Testis (tissue), 3 donors: ENCODE data around the gene THOC6. TPM values are rescaled to one million over a fixed set of nuclear protein-coding genes. Genes with fewer than 3 reads are reported as not detected.
"Not testable (repeated sequence)": the region's sequence is repeated elsewhere in the genome, so short reads cannot be mapped to it uniquely, and the experiment has no call there.

ENCODE experiments used
- DNase-seq: peaks from one replicate; pipeline ENCODE4 v3.0.0-alpha.2; 2019
- H3K27ac ChIP-seq, 2 donors: fragments of 200-600 bp; sonication (generic); one replicate each; pipeline ENCODE4 v1.5.1; 2019
- H3K27me3 ChIP-seq: fragments of 200-600 bp; sonication (generic); one replicate; pipeline ENCODE4 v1.5.1; 2019
- H3K36me3 ChIP-seq: fragments of 200-600 bp; sonication (generic); one replicate; pipeline ENCODE4 v1.5.1; 2017; ENCODE audit warnings: low read depth; ENCODE audit errors: missing control alignments
- H3K4me1 ChIP-seq: fragments of 200-600 bp; sonication (generic); one replicate; pipeline ENCODE4 v1.5.1; 2019
- H3K4me3 ChIP-seq, 2 donors: fragments of 200-600 bp; sonication (generic); one replicate each; pipeline ENCODE4 v1.5.1; 2017 to 2019
- H3K9me3 ChIP-seq: fragments of 200-600 bp; sonication (generic); one replicate; pipeline ENCODE4 v1.5.1; 2017
- POLR2A ChIP-seq: fragments of 450-650 bp; IDR thresholded peaks from one replicate; pipeline ENCODE4 v1.6.1; 2017; ENCODE audit warnings: antibody characterized with exemption, mild to moderate bottlenecking, moderate library complexity
- WGBS, 2 donors: methylation state at CpG; one replicate each; pipeline ENCODE4 v1.1.5; 2018; 5-methylcytosine and 5-hydroxymethylcytosine counted together
- intact Hi-C: fragments of 100-400 bp; cut with DNase I; formaldehyde crosslinking; loops from one replicate; pipeline ENCODE4 v1.15.1; 2023; ENCODE audit warnings: low total_unique reads
- polyA plus RNA-seq: library from polyadenylated mRNA; stranded (reverse); fragments of 350-450 nt; fragmentation: Illumina TruSeq; extraction: RNeasy Lipid Tissue Mini Kit (QIAGEN cat#74804); gene quantifications from one replicate; pipeline ENCODE4 v1.2.3, GENCODE V29; 2014; ENCODE audit warnings: low read depth, low replicate concordance; ENCODE audit not compliant: insufficient read depth
- total RNA-seq, 2 donors: library from RNA; depleted of rRNA; stranded (reverse); fragments of >200 nt; gene quantifications; one replicate each; pipeline ENCODE4 v1.2.3, GENCODE V29; 2016
- TF ChIP-seq, protein P1 (sequence below), 3 experiments: fragments of 450-650 bp in 2 of 3; fragments of 200-600 bp in 1 of 3; sonication (generic) in 1 of 3; IDR thresholded peaks; one replicate each; pipeline ENCODE4 v1.5.1; 2016 to 2019; ENCODE audit warnings: antibody characterized with exemption in 3 of 3, mild to moderate bottlenecking in 2 of 3, moderate library complexity in 1 of 3

THOC6 gene
- total and polyA plus RNA-seq, 3 donors from 2014 or later, result 17.3 to 27.3 (median 19.6) TPM

DNA sequence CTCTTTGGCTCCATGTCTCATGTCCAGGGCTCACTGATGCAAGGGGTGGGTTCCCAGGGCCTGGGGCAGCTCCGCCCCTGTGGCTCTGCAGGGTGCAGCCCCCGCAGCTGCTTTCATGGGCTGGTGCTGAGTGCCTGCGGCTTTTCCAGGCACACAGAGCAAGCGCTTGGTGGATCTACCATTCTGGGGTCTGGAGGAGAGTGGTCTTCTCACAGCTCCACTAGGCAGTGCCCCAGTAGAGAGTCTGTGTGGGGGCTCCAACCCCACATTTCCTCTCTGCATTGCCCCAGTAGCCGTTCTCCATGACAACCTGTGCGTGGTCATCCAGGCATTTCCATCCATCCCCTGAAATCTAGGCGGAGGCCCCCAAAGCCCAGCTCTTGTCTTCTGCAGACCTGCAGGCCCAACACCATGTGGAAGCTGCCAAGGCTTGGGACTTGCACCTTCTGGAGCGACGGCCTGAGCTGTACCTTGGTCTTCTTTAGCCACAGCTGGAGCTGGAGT, 46.8 kb downstream of the THOC6 start:
- no peak overlapping the region for H3K27ac ChIP-seq
- H3K36me3 ChIP-seq, result no peaks in the 10 kb centered on the region
- H3K4me3 ChIP-seq, result no peak overlapping the region
- no peaks in the 10 kb centered on the region for H3K9me3 ChIP-seq
- TF ChIP-seq, protein P1, sequence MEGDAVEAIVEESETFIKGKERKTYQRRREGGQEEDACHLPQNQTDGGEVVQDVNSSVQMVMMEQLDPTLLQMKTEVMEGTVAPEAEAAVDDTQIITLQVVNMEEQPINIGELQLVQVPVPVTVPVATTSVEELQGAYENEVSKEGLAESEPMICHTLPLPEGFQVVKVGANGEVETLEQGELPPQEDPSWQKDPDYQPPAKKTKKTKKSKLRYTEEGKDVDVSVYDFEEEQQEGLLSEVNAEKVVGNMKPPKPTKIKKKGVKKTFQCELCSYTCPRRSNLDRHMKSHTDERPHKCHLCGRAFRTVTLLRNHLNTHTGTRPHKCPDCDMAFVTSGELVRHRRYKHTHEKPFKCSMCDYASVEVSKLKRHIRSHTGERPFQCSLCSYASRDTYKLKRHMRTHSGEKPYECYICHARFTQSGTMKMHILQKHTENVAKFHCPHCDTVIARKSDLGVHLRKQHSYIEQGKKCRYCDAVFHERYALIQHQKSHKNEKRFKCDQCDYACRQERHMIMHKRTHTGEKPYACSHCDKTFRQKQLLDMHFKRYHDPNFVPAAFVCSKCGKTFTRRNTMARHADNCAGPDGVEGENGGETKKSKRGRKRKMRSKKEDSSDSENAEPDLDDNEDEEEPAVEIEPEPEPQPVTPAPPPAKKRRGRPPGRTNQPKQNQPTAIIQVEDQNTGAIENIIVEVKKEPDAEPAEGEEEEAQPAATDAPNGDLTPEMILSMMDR (IDR thresholded peaks at IDR 0.05), result no peak
- no peak for TF ChIP-seq POLR2A
- peaks cover 7% of the 10 kb centered on the region for H3K4me1 ChIP-seq
- no peaks in the 10 kb centered on the region for H3K27me3 ChIP-seq
- WGBS, 2 donors, result 91 to 93% methylated on average over 9 of the region's 9 CpGs
- no peak for DNase-seq
- intact Hi-C loops, result no loop called here

DNA sequence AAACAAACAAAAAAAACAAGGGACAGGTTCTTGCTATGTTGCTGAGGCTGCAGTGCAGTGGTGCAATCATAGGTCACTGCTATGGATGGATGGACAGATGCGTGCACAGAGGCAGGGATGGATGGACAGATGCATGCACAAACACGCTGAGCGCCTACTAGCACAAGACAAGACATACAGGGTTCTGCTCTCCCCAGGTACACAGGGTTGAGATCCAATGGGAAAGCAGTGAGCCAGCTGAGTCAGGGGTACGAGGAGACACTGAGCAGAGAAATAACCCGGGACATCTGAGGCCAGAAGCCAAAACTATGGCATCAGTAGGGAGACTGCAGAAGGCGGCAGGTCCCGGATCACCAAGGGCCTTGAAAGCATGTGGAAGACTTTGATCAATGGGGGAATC, 47.8 kb downstream of the THOC6 start:
- intact Hi-C loops, result no loop called here
- no peak overlapping the region for H3K4me3 ChIP-seq
- no peak overlapping the region for H3K27ac ChIP-seq
- no peaks in the 10 kb centered on the region for H3K27me3 ChIP-seq
- no peak for DNase-seq
- H3K4me1 ChIP-seq, result peaks cover 5% of the 10 kb centered on the region
- no peaks in the 10 kb centered on the region for H3K9me3 ChIP-seq
- 93 to 94% methylated on average over 7 of the region's 7 CpGs for WGBS, 2 donors
- H3K36me3 ChIP-seq, result no peaks in the 10 kb centered on the region
- TF ChIP-seq, protein P1 (IDR thresholded peaks at IDR 0.05), result no peak
- no peak for TF ChIP-seq POLR2A

GRCh38 chr16:3072148-3072547, 48.3 kb downstream of the THOC6 start:
- H3K9me3 ChIP-seq, DNase-seq, H3K4me3 ChIP-seq, H3K4me1 ChIP-seq, H3K27ac ChIP-seq, H3K36me3 ChIP-seq, H3K27me3 ChIP-seq, intact Hi-C loops: not testable (repeated sequence)
- 69 to 71% methylated on average over 3 to 4 of the region's 4 CpGs for WGBS, 2 donors

- H3K4me3 ChIP-seq, H3K36me3 ChIP-seq, intact Hi-C loops, H3K4me1 ChIP-seq, H3K27me3 ChIP-seq, H3K27ac ChIP-seq, DNase-seq, H3K9me3 ChIP-seq: not testable (repeated sequence)
- 96% methylated on average over 15 of the region's 18 CpGs; no CpG with 5 or more reads in 1 of the 2 donors for WGBS, 2 donors
Observed at GRCh38 chr16:3072576-3073263, 48.9 kb downstream of the THOC6 start.

DNA sequence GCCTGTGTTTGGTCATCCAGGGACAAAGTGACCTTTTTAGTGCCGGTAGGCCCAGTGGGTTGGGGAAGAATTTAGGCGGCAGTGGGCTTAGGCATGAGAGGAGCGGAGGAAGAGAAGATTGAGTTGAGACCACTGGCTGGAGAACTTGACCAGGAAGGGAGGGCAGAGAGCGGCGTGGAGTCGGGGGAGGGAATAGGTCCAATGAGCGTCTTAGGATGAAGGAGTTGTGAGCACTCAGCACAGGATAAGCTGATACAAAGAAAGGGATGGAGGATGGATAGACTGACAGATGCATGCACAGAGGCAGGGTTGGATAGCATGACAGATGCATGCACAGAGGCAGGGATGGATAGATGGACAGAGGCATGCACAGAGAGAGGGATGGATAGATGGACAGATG, 49.6 kb downstream of the THOC6 start:
- TF ChIP-seq, protein P1 (IDR thresholded peaks at IDR 0.05), result no peak
- no peak for TF ChIP-seq POLR2A
- Histone ChIP-seq H3K4me3 (no peak overlapping the region), H3K4me1 (peaks cover 5% of the 10 kb centered on the region), H3K27me3 (no peaks in the 10 kb centered on the region), H3K36me3 (no peaks in the 10 kb centered on the region), H3K9me3 (no peaks in the 10 kb centered on the region), H3K27ac (no peak overlapping the region)
- intact Hi-C loops, result no loop called here
- 90 to 97% methylated on average over 7 of the region's 7 CpGs for WGBS, 2 donors
- DNase-seq, result no peak
